SK-N-SH treated with all-trans-retinoic acid at 6 μM for 48 hours (cell line): ENCODE data around the gene KCNMA1.

ENCODE experiments used
- ARNTL ChIP-seq: fragments of 450-650 bp; formaldehyde crosslinking; IDR thresholded peaks from 2 replicates; pipeline ENCODE4 v1.5.0; 2020; ENCODE audit warnings: low read depth, mild to moderate bottlenecking, moderate library complexity, borderline replicate concordance
- GLIS3 ChIP-seq: fragments of 250-450 bp; sonication (Bioruptor Pico); IDR thresholded peaks from 2 replicates; pipeline ENCODE4 v1.5.0; 2020; ENCODE audit warnings: mild to moderate bottlenecking, moderate library complexity
- ISL1 ChIP-seq: fragments of 250-450 bp; sonication (Bioruptor Pico); IDR thresholded peaks from 2 replicates; pipeline ENCODE4 v2.1.2; 2022; ENCODE audit warnings: mild to moderate bottlenecking, moderate library complexity
- OSR1 ChIP-seq: fragments of 250-450 bp; sonication (Bioruptor Pico); IDR thresholded peaks from 2 replicates; pipeline ENCODE4 v1.8.0; 2022; ENCODE audit warnings: moderate library complexity, mild to moderate bottlenecking, inconsistent platforms
- SNAI2 ChIP-seq: fragments of 250-450 bp; sonication (Bioruptor Pico); IDR thresholded peaks from 2 replicates; pipeline ENCODE4 v1.5.0; 2020; ENCODE audit warnings: mild to moderate bottlenecking, moderate library complexity
- TCF4 ChIP-seq: fragments of 250-450 bp; sonication (Bioruptor Pico); IDR thresholded peaks from 2 replicates; pipeline ENCODE4 v1.8.0; 2021; ENCODE audit warnings: mild to moderate bottlenecking, moderate library complexity, borderline replicate concordance
- ZC3H10 ChIP-seq: fragments of 250-450 bp; sonication (Bioruptor Pico); IDR thresholded peaks from 2 replicates; pipeline ENCODE4 v1.5.1; 2021; ENCODE audit warnings: mild to moderate bottlenecking, moderate library complexity
- ZFP3 ChIP-seq: fragments of 250-450 bp; sonication (Bioruptor Pico); IDR thresholded peaks from 2 replicates; pipeline ENCODE4 v1.5.0; 2020; ENCODE audit warnings: mild to moderate bottlenecking, moderate library complexity
- TF ChIP-seq, protein P1 (sequence below): fragments of 250-450 bp; sonication (Bioruptor Pico); IDR thresholded peaks from 2 replicates; pipeline ENCODE4 v1.8.0; 2020; ENCODE audit warnings: mild to moderate bottlenecking, moderate library complexity, borderline replicate concordance
- TF ChIP-seq, protein P2 (sequence below): fragments of 250-450 bp; sonication (Bioruptor Pico); IDR thresholded peaks from 2 replicates; pipeline ENCODE4 v1.5.1; 2021; ENCODE audit warnings: mild to moderate bottlenecking, moderate library complexity
- TF ChIP-seq, protein P3 (sequence below): fragments of 250-450 bp; sonication (Bioruptor Pico); IDR thresholded peaks from 2 replicates; pipeline ENCODE4 v1.5.1; 2020; ENCODE audit warnings: low read depth, mild to moderate bottlenecking, moderate library complexity
- TF ChIP-seq, protein P4 (sequence below): fragments of 250-450 bp; sonication (Bioruptor Pico); IDR thresholded peaks from 2 replicates; pipeline ENCODE4 v1.8.0; 2021; ENCODE audit warnings: low read depth, mild to moderate bottlenecking, moderate library complexity, borderline replicate concordance

DNA sequence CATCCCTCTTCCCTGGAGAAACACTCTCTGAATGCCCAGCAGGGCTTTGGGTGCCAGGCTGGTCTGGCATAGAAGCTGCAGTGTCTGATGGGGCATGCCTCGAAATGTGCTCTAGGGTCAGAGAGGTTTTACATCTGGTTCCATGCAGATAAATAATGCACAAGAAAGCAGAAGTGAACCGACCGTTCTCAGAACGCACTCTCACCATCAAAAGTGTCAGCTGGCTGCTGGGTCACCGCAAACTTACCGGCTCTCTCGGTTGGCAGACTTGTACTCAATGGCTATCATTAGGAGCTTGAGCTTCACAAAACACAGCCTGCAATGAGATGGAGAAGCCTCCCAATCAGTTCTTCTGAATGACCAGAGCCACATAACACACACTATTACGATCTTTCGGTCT lies 610.0 kb downstream of the KCNMA1 start:
- no peak for TF ChIP-seq ISL1 (CRISPR knock-in tag)
- TF ChIP-seq, protein P1, sequence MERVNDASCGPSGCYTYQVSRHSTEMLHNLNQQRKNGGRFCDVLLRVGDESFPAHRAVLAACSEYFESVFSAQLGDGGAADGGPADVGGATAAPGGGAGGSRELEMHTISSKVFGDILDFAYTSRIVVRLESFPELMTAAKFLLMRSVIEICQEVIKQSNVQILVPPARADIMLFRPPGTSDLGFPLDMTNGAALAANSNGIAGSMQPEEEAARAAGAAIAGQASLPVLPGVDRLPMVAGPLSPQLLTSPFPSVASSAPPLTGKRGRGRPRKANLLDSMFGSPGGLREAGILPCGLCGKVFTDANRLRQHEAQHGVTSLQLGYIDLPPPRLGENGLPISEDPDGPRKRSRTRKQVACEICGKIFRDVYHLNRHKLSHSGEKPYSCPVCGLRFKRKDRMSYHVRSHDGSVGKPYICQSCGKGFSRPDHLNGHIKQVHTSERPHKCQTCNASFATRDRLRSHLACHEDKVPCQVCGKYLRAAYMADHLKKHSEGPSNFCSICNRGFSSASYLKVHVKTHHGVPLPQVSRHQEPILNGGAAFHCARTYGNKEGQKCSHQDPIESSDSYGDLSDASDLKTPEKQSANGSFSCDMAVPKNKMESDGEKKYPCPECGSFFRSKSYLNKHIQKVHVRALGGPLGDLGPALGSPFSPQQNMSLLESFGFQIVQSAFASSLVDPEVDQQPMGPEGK (CRISPR knock-in tag): no peak
- TF ChIP-seq ZFP3: no peak
- TF ChIP-seq, protein P2, sequence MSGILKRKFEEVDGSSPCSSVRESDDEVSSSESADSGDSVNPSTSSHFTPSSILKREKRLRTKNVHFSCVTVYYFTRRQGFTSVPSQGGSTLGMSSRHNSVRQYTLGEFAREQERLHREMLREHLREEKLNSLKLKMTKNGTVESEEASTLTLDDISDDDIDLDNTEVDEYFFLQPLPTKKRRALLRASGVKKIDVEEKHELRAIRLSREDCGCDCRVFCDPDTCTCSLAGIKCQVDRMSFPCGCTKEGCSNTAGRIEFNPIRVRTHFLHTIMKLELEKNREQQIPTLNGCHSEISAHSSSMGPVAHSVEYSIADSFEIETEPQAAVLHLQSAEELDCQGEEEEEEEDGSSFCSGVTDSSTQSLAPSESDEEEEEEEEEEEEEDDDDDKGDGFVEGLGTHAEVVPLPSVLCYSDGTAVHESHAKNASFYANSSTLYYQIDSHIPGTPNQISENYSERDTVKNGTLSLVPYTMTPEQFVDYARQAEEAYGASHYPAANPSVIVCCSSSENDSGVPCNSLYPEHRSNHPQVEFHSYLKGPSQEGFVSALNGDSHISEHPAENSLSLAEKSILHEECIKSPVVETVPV (CRISPR knock-in tag): no peak
- TF ChIP-seq, protein P3, sequence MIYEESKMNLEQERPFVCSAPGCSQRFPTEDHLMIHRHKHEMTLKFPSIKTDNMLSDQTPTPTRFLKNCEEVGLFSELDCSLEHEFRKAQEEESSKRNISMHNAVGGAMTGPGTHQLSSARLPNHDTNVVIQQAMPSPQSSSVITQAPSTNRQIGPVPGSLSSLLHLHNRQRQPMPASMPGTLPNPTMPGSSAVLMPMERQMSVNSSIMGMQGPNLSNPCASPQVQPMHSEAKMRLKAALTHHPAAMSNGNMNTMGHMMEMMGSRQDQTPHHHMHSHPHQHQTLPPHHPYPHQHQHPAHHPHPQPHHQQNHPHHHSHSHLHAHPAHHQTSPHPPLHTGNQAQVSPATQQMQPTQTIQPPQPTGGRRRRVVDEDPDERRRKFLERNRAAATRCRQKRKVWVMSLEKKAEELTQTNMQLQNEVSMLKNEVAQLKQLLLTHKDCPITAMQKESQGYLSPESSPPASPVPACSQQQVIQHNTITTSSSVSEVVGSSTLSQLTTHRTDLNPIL (CRISPR knock-in tag): no peak
- TF ChIP-seq, protein P4, sequence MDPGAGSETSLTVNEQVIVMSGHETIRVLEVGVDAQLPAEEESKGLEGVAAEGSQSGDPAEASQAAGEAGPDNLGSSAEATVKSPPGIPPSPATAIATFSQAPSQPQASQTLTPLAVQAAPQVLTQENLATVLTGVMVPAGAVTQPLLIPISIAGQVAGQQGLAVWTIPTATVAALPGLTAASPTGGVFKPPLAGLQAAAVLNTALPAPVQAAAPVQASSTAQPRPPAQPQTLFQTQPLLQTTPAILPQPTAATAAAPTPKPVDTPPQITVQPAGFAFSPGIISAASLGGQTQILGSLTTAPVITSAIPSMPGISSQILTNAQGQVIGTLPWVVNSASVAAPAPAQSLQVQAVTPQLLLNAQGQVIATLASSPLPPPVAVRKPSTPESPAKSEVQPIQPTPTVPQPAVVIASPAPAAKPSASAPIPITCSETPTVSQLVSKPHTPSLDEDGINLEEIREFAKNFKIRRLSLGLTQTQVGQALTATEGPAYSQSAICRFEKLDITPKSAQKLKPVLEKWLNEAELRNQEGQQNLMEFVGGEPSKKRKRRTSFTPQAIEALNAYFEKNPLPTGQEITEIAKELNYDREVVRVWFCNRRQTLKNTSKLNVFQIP: no peak
- no peak for TF ChIP-seq GLIS3 (CRISPR knock-in tag)
- TF ChIP-seq SNAI2 (CRISPR knock-in tag): no peak
- TF ChIP-seq OSR1 (CRISPR knock-in tag): no peak
- TF ChIP-seq ZC3H10 (CRISPR knock-in tag): no peak
- TF ChIP-seq TCF4: no peak
- TF ChIP-seq ARNTL (CRISPR knock-in tag): no peak
